GM12878 (cell line): ENCODE measurements around the gene AMPD3. TPM values are rescaled to one million over a fixed set of nuclear protein-coding genes. Genes with fewer than 3 reads are reported as not detected.

ENCODE experiments used
- ATAC-seq: fragments of 200-7000 bp; cut with Tn5 transposase; 3 replicates; pipeline ENCODE4 v1.9.1; 2020; ENCODE audit warnings: mild to moderate bottlenecking, moderate library complexity
- BruUV-seq: library from RNA; stranded (reverse); fragments of 400-500 nt; replicated peaks from 2 replicates; lab custom pipeline; 2021; lab: Mats Ljungman, UMichigan
- CTCF ChIA-PET: fragments of 300-600 bp; sonication (Branson Sonifier 250); formaldehyde crosslinking; extraction: SDS; loops from one replicate; lab custom pipeline; 2021; ENCODE audit warnings: inconsistent platforms; lab: Yijun Ruan, JAX
- POLR2A ChIA-PET: fragments of 350-600 bp; formaldehyde crosslinking; extraction: SDS; loops from one replicate; lab custom pipeline; 2021; ENCODE audit warnings: inconsistent platforms; lab: Charles Lee
- RAD21 ChIA-PET: fragments of 300-600 bp; sonication (Branson Sonifier 250); formaldehyde crosslinking; loops from one replicate; lab custom pipeline; 2023; ENCODE audit warnings: antibody characterized with exemption; ENCODE audit not compliant: unreplicated experiment; lab: Charles Lee
- SMC1A ChIA-PET: fragments of 300-600 bp; sonication (Branson Sonifier 250); formaldehyde crosslinking; loops from one replicate; lab custom pipeline; 2023; ENCODE audit not compliant: unreplicated experiment, uncharacterized antibody; lab: Charles Lee
- DNase-seq: peaks from one replicate; pipeline ENCODE4 v3.0.0-alpha.2; 2011; ENCODE audit warnings: low read depth, low spot score
- FAIRE-seq: peaks from 3 replicates; lab custom pipeline; 2011; peaks lifted over from hg19 to GRCh38; lab: Jason Lieb, UNC
- H2AFZ ChIP-seq: 2 replicates; pipeline ENCODE4 v1.6.0; 2011; ENCODE audit warnings: low read depth, low read length, control low read depth; ENCODE audit not compliant: control insufficient read depth
- H3K27ac ChIP-seq: 2 replicates; pipeline ENCODE4 v1.5.1; 2011; ENCODE audit warnings: control low read depth; ENCODE audit not compliant: control insufficient read depth, insufficient read depth
- H3K27me3 ChIP-seq, 2 experiments: replicated peaks in 1 of 2; 2 replicates each; pipeline versions ENCODE4 v1.6.0 to v1.6.1; 2011; ENCODE audit warnings: low read length in 1 of 2; ENCODE audit not compliant: control insufficient read depth in 2 of 2, insufficient read depth in 2 of 2
- H3K36me3 ChIP-seq, 2 experiments: 2 replicates each; pipeline ENCODE4 v1.5.1; 2011; ENCODE audit warnings: low read length in 1 of 2; ENCODE audit not compliant: control insufficient read depth in 2 of 2, insufficient read depth in 2 of 2
- H3K4me1 ChIP-seq: 2 replicates; pipeline ENCODE4 v1.6.1; 2011; ENCODE audit warnings: mild to moderate bottlenecking, low read length, moderate library complexity, mixed read lengths; ENCODE audit not compliant: control insufficient read depth, insufficient read depth
- H3K4me2 ChIP-seq: 2 replicates; pipeline ENCODE4 v1.6.0; 2011; ENCODE audit warnings: control low read depth; ENCODE audit not compliant: control insufficient read depth, insufficient read depth
- H3K4me3 ChIP-seq: fragments of 200-600 bp; sonication (generic); 2 replicates; pipeline ENCODE4 v1.5.1; 2016
- H3K79me2 ChIP-seq: 2 replicates; pipeline ENCODE4 v1.6.0; 2011; ENCODE audit warnings: low read length; ENCODE audit not compliant: control insufficient read depth, insufficient read depth
- H3K9ac ChIP-seq: 2 replicates; pipeline ENCODE4 v1.8.0; 2011; ENCODE audit warnings: low read length, control low read depth, mixed read lengths; ENCODE audit not compliant: control insufficient read depth, insufficient read depth
- H3K9me3 ChIP-seq: replicated peaks from 3 replicates; pipeline ENCODE4 v1.5.1; 2011; ENCODE audit warnings: mild to moderate bottlenecking, low read length; ENCODE audit not compliant: control insufficient read depth, insufficient read depth
- H4K20me1 ChIP-seq: 2 replicates; pipeline ENCODE4 v1.6.0; 2011; ENCODE audit not compliant: control insufficient read depth, insufficient read depth
- CTCF ChIP-seq, 3 experiments: IDR thresholded peaks in 2 of 3; conservative IDR thresholded peaks in 1 of 3; 2 replicates each; pipeline ENCODE4 v1.5.1; 2011; ENCODE audit warnings: low read depth in 3 of 3, low read length in 3 of 3, mild to moderate bottlenecking in 3 of 3, control low read depth in 2 of 3, moderate library complexity in 2 of 3, inconsistent platforms in 1 of 3, mixed read lengths in 1 of 3; ENCODE audit not compliant: control insufficient read depth in 2 of 3, insufficient read depth in 1 of 3; ENCODE audit errors: extremely low read depth in 1 of 3
- MEF2B ChIP-seq: fragments of 450-650 bp; IDR thresholded peaks from 2 replicates; pipeline ENCODE4 v1.6.1; 2018; ENCODE audit warnings: mild to moderate bottlenecking, moderate library complexity; ENCODE audit not compliant: partially characterized antibody, poor library complexity, severe bottlenecking
- MTA3 ChIP-seq: IDR thresholded peaks from 2 replicates; pipeline ENCODE4 v1.6.1; 2012; ENCODE audit warnings: low read length, inconsistent platforms, borderline replicate concordance
- RAD21 ChIP-seq: IDR thresholded peaks from 2 replicates; pipeline ENCODE4 v1.6.1; 2011; ENCODE audit warnings: mild to moderate bottlenecking, low read depth, low read length, moderate library complexity; ENCODE audit not compliant: insufficient read depth
- SMC3 ChIP-seq: IDR thresholded peaks from 2 replicates; pipeline ENCODE4 v1.6.1; 2011; ENCODE audit warnings: low read length, improper control_type of control experiment, borderline replicate concordance
- YY1 ChIP-seq: IDR thresholded peaks from 2 replicates; pipeline ENCODE4 v1.6.1; 2011; ENCODE audit warnings: low read depth, mild to moderate bottlenecking, low read length
- WGBS: methylation state at CpG from one replicate; pipeline ENCODE4 v1.1.6; 2016; ENCODE audit warnings: low lambda C conversion rate; ENCODE audit not compliant: insufficient replicate concordance, insufficient coverage; ENCODE audit errors: missing lambda C conversion rate; 5-methylcytosine and 5-hydroxymethylcytosine counted together
- in situ Hi-C: fragments of 300-500 bp; cut with MboI; formaldehyde crosslinking; loops from 9 replicates; pipeline ENCODE4 v1.14.3; 2018; ENCODE audit warnings: mixed read lengths
- intact Hi-C: fragments of 100-400 bp; cut with micrococcal nuclease; formaldehyde crosslinking; loops from one replicate; pipeline ENCODE4 v1.14.2; 2022; ENCODE audit not compliant: unreplicated experiment
- polyA plus RNA-seq, 11 experiments: library from polyadenylated mRNA; depleted of rRNA in 4 of 11; unstranded in 6 of 11; stranded (reverse) in 5 of 11; fragments of >200 nt; fragmentation: Nextera tagmentation in 4 of 11; fragmentation: Illumina TruSeq in 1 of 11; extraction: Ambion mirVana in 4 of 11; extraction: Trizol in 1 of 11; gene quantifications; 1 replicate in 1 of 11; 2 replicates in 10 of 11; pipeline versions ENCODE4 v1.2.1 to v1.2.3, GENCODE V29; 2011 to 2016; ENCODE audit warnings: inconsistent platforms in 2 of 11, missing spikeins in 2 of 11, low read depth in 1 of 11
- total RNA-seq, 4 experiments: library from RNA; depleted of rRNA in 3 of 4; stranded (reverse); fragments of >200 nt in 3 of 4; fragmentation: Illumina TruSeq in 1 of 4; extraction: Trizol in 1 of 4; gene quantifications; 2 replicates each; pipeline versions ENCODE4 v1.2.1 to v1.2.3, GENCODE V29; 2013 to 2021

The AMPD3 gene
- total and polyA plus RNA-seq, 10 of the 15 experiments (the other 5 are each of a cell fraction or from before 2014, with no cell fraction given), result 5.6 to 28.6 (median 15.9) TPM

- TF ChIP-seq CTCF (IDR thresholded peaks at IDR 0.05 in 2 of 3, conservative IDR thresholded peaks at IDR 0.05 in 1 of 3; ENCODE audit: control insufficient read depth in 2 of 3, extremely low read depth in 1 of 3, insufficient read depth in 1 of 3, low read depth in 3 of 3, low read length in 3 of 3), result peak; percentile 44 to 50 (median 49); a peak in 4 of 6 replicates
- peak; percentile 60; the same call in 1 of the 2 replicates for TF ChIP-seq SMC3
- peak; percentile 89 for TF ChIP-seq RAD21
- TF ChIP-seq MEF2B, result no peak
- 0 out of 2 replicates have a peak, but pooled peaks have one; percentile 41 for TF ChIP-seq YY1
- TF ChIP-seq MTA3, result no peak
- TF ChIP-seq, all 136 proteins: peak for 4
- ATAC-seq (peak; percentile 94), FAIRE-seq (no peak), DNase-seq (no peak)
- H3K36me3 ChIP-seq, result no peaks in the 10 kb centered on the region
- in situ Hi-C loops, result no loop called here
- intact Hi-C loops, result loop anchor here (1.0 to 2.0 kb wide), 3 partner anchors 128 to 322 kb away; partner anchors contain the start of gene RNF141
- H4K20me1 ChIP-seq, result no peaks in the 10 kb centered on the region; the same call in 1 of the 2 replicates
- no peak overlapping the region for H3K4me3 ChIP-seq
- no peak overlapping the region for H3K4me2 ChIP-seq
- H3K9ac ChIP-seq, result no peak overlapping the region
- POLR2A ChIA-PET, result interaction anchor here (1.4 kb wide), 1 partner anchor 15 kb away, joined by 3 read pairs; no protein-coding TSS in a partner anchor
- no TSS peak for BruUV-seq
- WGBS, result 18% methylated on average over 6 of the region's 6 CpGs
- H3K27ac ChIP-seq, result no peak overlapping the region
- SMC1A ChIA-PET, result interaction anchor here (0.6 to 4.6 kb wide), 37 partner anchors 9 to 324 kb away, joined by 3 to 70 read pairs (median 5); partner anchors contain the start of genes AMPD3 and RNF141
- H3K9me3 ChIP-seq, result no peaks in the 10 kb centered on the region
- CTCF ChIA-PET, result interaction anchor here (0.6 to 5.9 kb wide), 49 partner anchors 8 to 329 kb away, joined by 3 to 120 read pairs (median 4); partner anchors contain the start of genes AMPD3 and RNF141
- H3K4me1 ChIP-seq, result peaks cover 7% of the 10 kb centered on the region; the same call in 1 of the 2 replicates
- H3K79me2 ChIP-seq, result no peaks in the 10 kb centered on the region
- no peaks in the 10 kb centered on the region; a peak in 1 of 4 replicates for H3K27me3 ChIP-seq
- RAD21 ChIA-PET, result interaction anchor here (0.7 to 3.2 kb wide), 30 partner anchors 10 to 324 kb away, joined by 3 to 63 read pairs (median 5); partner anchors contain the start of genes AMPD3 and RNF141
- H2AFZ ChIP-seq, result no peak overlapping the region
These were observed 41.8 kb upstream of the AMPD3 start for GRCh38 chr11:10413268-10413667.
